RKO (cell line): ENCODE results near the gene PSMB2.

Experiments used
- DNase-seq: peaks from one replicate; pipeline ENCODE4 v3.0.0-alpha.2; 2016; ENCODE audit warnings: low spot score

Gene PSMB2

DNA sequence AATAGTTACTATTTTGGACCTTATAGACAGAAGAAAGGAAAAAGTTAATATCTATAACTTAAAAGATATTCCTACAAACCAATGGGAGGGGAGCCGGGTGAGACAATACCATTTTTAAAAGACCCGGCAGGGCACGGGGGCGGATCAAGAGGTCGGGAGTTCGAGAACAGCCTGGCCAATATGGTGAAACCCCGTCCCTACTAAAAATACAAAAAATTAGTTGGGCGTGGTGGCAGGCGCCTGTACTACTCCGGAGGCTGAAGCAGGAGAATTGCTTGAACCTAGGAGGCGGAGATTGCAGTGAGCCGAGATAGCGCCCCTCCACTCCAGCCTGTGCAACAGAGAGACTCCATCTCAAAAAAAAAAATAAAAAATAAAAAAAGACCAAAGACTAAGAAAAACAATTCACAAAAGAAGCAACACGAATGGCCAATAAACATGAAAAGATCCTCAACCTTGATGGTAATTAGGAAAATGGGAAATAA lies 1.2 kb upstream of the PSMB2 start:
- DNase-seq: no peak

DNA sequence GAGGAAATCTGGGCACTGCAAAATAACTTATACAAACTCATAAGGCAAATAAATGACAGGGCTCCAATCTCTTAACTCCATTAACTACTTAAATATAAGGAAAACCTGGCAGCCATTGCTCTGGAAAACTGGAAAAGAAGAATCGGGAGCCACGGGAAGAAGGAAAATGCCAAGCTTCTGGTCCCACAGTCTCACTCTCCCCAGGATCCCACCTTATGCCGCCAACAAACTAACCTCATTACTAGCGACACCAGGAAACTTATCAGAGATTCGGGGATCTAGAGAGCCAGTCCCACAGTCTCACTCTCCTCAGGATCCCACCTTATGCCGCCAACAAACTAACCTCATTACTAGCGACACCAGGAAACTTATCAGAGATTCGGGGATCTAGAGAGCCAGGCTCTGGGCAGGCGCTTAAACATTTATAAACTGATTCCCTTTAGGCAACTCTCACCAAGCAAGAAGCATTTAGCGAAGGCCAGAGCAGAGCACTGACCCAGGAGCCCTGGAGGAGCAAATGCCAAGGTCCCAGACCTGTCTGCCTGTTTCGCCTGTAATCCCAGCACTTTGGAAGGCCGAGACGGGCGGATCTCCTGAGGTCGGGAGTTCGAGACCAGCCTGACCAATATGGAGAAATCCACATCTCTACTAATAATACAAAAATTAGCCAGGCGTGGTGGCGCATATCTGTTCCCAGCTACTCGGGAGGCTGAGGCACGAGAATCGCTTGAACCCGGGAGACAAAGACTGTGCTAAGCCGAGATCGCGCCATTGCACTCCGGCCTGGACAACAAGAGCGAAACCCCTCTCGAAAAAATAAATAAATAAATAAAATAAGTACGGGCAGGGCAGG lies 720 bp downstream of the PSMB2 start:
- peak; percentile 42 for DNase-seq

DNA sequence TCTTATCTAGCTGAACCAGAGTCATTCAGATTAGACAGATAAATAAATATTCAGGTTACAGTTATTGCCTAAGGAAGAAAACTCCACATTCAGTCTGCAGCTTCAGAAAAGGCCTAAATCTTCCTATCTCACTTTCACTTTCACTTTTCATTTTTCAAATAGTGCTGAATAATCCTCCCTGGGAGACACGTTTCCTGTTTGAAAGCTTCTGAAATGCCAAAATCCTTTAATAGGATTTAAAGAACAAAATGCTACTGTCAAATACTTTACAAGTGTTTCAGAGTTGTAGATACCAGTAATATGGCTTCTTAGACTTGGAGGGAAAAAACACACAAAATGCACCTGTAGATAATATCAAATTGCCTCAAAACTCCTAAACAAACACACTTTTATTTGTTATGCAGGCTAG lies 3.9 kb downstream of the PSMB2 start:
- DNase-seq: peak; percentile 54

DNA sequence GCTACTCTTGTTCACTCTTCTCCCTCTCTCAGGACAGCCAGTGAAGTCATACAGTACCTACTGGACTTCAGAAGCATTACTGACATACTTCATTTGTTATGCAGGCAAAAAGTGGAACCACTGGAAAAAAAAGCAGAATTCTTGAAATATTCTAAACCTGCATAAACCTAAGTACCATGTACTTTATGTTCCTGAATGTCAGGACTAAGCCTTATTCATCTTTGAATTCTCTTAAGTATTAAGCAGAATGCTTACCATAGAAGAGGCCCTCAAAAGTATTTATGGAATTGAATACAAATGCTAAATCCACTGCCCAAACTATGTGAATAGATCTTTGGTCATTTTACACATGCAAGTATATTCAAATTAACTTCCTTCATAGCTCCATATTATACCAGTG lies 7.8 kb downstream of the PSMB2 start:
- DNase-seq: no peak

DNA sequence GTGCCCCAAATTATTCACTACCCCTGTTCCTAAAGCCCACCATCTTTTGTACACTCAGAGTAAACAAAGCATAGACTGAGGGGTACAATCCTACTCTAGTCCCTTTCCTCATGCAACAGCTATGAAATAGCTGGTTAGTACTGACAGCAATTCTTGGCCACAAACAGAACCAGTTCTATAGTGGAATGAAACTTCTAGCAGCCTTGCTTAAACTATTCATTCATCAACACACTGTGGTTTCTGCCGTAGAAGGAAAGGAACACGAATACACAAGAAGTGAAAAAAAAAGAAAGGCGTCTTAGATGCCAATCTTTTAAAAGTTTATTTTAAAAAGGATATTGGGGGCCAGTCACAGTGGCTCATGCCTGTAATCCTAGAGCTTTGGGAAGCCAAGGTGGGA lies 9.9 kb downstream of the PSMB2 start:
- DNase-seq: no peak

DNA sequence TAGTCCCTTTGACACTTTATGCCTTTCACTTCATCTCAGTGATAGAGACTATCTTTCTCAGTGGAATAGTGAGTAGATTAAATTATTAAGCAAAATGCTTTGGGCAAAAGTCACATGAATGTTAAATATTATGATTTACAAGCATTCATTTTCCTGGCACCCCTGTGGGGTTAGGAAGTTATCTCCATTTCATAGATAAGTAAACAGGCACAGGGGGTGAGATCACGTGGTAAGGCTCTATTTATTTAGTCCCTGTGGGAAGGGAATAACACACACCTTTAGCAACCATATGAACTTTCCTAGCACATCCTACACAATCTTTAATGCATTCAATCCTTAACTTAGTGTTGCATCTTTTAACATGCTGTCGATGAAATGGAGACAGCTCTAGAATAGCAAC lies 12.3 kb downstream of the PSMB2 start:
- no peak for DNase-seq

DNA sequence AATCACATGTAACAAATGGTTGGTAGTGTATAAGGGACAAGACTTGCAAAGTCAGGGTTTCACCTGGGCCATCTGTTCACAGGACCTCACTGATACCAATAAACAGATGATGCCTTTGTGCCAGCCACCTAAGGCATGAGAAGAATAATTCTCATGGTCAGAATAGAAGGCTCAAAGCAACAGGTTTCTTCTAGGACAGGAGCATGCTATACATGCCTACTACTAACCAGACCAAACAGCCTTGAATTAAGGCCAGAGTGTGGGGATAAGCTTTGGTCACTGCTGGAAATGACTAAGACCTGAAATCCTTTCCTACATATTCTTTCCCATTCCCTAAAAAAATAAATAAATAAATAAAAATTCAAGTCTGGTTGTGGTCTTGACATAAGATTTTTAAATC lies 17.5 kb downstream of the PSMB2 start:
- no peak for DNase-seq

DNA sequence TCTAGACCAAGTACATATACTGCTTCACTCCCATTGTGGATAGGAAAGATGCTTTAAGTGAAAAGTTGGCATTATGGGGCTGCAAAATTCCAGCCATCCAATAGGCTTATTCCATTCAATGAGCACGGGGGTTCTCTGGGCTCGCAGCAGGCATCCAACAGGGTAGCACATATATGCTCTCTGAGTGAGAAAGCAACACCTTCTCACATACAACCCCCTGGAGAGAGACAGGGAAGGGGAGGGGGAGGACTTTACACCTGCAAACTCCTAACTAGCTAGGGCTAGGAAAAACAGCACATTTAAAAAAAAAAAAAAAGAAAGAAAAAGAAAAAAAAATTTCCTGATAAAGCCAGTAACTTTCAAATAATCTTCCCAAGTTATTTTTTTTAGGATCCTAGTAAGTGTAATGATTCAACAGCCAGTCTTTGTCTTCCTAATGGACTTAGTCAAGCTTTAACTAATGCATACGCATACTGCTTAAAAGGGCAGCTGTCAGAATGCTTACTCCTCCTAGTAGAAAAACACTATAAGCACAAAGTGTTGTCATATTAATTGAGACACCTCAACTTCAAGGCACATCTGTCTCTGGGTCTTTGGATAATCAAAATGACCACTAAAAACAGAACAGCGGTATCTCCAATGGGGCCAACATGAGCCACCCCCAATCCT lies 18.7 kb downstream of the PSMB2 start:
- DNase-seq: no peak

DNA sequence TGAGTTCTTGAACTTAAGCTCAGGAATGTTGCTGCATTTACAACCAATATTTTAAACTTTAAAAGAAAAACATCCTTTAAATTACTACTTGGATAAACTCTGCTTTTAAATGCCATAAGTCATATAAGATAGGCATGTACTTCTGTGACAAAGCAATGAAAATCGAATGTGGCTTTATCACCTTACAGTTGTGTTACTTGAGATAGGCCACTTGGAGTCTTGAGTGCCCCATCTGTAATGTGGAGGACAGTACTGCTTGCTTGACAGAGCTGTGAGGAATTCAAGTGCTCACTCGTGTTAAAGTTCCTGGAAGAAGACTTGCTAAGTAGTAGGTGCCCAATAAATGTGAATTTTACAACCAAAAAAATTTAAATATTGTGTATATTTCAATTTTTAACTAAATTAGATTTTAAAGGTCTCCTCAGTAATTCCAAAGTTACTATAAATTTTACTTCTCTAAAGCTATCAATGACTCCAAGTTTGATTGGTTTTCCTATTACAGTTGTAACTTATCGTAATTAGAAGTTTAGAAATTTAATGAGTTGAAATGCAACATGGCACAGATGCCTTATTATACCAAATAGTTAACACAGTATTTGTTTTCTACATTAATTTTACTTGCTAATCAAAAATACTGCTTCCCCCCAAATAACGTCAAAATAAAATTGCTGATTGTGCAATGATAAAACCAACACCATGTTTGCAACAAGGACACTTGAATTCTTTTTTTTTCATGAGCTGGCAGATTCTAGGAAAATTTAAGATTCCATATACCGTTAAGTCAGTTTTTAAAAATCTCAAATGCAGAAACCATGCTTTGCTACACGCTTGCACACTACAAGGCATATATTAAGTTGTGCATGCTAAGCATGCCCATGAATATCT lies 21.8 kb downstream of the PSMB2 start:
- no peak for DNase-seq

DNA sequence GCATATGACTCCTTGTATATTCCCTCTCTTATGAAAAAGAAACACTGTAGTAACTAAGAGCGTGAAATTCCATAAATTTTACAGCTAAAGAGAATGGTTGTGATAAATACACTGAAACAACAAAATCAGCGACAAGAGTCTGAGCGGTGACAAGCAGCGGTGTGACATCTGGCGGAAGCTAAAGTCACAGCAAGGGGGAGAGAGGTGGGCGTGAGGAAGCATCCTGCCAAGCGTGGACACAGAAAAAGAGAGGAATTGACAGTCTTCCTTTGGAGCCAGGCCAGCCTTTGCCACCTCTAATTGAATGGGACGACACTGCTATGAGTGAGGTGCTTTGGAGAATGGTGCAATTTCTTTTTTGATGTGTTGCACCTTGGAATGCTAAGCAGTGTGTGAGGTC lies 25.9 kb downstream of the PSMB2 start:
- no peak for DNase-seq

DNA sequence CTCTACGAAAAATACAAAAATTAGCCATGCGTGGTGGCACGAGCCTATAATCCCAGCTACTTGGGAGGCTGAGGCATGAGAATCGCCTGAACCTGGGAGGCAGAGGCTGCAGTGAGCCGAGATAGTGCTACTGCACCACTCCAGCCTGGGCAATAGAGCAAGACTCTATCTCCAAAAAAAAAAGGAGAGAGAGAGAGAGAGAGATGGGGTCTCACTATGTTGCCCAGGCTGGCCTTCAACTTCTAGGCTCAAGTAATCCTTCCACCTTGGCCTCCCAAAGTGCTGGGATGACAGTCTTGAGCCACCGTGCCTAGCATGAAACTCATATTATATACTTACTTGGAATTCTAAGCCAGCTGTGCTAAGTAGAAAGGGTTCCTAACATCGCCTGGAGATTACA lies 29.7 kb downstream of the PSMB2 start:
- DNase-seq: no peak

DNA sequence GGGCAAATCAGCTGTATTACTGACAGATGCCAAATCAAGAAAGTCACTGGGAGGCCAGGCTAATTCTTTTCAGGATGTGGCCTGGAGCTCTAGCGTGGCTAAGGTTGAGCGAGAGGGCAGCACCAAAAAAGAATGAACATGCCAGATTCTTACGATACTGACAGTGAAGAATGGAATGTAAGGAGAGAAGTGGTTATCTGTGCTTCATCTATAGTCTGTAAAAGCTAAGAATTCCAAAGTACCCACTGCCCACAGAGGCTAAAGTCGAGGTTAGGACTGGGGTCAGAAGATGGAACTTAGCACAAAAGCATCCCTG lies 35.5 kb downstream of the PSMB2 start:
- DNase-seq: no peak

DNA sequence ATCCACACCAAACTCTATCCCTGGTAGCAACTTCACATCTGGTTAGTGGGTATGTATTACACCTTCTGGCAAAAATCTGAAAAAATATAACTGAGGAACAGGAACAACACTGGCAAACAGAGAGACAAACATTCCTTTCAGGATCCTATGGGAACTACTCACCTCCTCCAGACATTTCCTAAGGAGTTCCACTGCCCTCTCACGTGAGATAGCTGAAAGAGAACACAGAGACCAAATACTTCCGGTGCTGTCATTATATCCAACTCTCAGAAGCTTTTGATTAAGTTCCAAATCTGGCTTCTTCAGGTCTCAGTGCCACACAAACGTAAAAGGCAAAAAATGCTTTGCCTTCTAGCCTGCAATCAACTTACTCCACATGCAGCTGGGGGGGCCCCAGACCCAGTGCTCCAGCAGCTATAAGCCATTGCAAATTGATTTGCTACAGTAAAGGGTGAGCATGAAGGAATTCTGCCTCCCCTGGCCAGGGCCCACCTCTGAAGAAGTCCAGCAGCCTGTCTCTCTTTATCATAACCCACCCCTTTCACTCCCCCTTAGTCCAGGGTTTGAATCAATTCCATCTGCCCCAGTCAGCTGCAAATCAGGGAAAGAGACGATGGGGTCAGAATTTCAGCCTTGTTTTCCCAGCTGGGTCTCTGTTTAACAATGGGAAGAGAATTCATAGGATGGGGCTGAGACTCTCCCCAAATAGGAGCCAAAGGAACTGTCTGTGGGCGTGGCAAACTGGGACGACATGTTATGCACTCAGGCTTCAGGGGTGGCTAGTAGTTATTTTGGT lies 36.1 kb downstream of the PSMB2 start:
- DNase-seq: no peak

DNA sequence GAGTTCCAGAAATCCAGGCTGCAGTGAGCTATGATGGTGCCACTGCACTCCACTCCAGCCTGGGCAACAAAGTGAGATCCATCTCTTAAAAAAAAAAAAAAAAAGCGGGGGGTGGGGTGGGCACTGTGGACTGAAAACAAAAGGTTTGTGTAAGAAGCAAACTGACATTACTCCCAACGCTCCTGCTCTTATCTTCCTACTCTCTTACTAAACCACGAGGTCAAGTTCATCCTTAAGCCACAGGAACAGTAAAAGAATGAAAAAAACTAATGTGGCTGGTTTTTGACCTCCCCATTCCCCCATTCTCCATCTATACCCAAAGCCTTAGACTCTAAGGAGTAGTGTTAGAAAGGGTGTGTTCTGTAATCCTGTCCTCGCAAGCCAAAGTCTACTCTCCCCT lies 37.4 kb downstream of the PSMB2 start:
- DNase-seq: no peak

DNA sequence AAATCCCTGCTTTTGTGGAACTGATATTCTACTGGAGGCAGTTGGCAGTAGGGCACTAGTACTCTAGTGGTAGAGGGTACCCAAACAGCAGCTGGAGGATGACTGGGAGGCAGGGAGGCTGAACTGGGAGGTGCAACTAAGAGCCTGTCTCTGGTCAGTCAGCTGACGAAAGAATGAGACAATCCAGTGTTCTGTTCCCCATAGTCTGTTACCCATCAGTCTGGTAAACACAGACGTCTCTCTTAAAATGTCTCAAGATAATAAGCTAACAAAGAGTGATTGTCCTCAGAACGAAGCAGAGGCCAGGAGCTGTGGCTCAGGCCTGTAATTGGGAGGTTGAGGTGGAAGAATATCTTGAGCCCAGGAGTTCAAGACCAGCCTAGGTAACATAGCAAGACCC lies 37.9 kb downstream of the PSMB2 start:
- DNase-seq: no peak

DNA sequence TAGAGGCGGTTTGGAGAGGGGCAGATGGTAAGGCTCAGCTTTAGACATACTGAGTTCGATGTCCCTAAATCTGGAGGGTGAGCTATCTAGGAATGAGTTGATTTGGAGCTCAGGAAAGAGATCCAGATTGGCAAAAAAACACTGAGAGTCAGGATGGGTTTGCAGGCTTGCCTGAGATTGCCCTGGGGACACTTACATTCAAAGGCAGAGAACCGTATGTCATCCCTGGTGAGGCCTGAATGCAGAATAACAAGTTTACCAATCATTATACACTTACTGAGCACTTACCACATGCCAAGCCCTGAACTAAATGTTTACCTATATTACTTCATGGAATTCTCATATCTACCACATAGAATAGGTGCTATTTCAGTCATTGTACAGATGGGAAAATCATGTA lies 40.7 kb downstream of the PSMB2 start:
- no peak for DNase-seq

DNA sequence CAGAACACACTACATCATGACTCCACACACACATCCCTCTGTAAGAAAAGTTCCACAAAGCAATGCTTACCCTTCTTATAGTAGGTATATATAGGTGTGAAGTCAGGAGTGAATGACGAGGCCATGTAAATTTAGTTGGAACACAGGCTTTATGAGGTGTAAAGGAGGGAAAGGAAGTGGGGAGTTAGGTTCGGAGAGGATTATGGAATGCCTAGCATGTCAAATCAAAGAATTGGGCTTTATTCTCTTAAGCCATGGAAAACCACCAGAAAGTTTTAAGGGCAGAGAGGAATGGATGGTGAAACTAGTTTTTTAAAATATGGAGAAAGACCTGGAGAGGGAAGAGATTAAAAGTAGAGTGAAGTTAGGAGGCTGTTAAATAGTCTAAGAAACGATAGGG lies 41.9 kb downstream of the PSMB2 start:
- no peak for DNase-seq

DNA sequence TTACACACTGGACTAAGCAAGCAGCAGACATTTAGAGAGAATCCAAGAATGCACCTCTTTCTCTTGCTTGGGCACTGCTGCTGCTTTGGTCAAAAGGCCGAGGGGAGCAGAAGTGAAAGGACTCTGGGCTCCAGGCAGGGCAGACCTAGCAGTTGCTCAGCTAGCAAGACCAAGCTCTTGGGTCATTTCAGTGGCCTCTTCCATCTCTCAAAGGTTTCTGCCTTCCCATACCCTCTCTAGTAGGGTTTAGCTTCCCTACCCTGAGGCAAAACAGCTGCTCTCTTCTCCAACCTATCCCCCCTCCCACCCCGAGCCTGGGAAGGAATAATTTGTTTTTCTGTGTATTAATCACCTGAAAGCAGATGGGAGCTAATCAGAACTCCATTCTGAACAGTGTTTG lies 42.4 kb downstream of the PSMB2 start:
- no peak for DNase-seq

DNA sequence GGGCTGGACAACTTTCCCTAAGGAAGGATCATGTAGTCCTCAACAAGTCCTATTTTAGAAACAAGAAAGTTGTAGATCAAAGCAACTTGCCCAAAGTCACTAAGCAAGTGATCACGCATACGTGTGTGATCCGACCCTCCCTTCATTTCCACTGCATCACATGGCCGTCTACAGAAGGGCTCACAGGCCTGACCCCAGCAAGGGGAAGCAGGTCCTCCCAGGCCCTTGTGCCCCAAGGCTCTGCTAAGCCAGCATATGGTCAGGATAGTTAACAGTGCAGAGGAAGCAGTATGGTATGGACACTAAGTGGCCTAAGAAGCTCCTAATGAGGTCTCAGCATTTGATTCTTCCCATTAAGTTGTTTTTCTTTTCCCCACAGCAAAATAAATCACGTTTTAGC lies 43.5 kb downstream of the PSMB2 start:
- no peak for DNase-seq

DNA sequence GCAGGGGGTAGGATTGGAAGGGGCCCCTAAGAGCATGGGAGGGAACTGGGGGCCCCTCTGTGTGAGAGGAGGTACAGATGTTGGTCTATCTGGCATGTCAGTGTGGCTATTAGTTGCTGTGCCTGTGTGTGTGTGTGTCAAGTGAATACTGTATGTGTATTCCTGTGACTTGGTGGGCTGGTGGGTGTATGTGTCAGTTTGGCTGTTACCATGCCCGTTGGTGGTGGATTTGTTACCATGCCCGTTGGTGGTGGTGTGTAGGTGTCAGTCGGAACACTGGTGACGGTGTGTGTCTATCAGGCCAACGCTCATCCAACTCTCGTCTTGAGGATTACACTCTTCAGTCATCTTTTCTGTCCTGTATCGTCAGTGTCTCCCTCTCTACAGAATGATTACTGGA lies 45.6 kb downstream of the PSMB2 start:
- no peak for DNase-seq

DNA sequence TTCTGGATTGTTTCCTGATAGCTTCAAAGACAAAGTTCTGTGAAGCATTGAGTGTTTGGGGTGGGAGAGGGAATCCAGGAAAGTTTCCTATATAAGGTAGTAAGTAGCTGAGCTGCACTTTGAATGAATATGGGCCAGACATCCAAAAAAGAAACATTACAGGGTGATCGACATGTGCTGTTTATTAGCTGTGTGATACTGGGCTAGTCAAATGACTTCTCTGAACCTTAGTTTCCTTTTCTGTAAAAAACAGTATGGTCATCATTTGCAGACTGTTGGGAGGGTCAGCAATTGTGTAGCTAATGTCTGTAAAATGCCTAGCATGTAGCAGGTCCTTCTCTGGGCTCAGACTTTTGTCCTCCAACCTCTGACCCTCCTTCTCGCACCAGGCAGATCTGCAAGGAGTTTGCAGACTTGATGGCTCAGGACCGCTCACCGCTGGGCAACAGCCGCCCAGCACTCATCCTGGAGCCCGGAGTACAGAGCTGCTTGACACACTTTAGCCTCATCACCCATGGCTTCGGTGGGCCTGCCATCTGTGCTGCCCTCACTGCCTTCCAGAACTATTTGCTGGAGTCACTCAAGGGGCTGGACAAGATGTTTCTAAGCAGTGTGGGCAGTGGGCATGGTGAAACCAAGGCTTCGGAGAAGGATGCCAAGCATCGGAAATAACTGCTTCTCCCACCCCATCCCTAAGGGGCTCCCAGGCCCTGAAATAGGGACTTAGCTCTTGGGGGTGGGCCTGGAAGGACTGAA lies 47.1 kb downstream of the PSMB2 start:
- DNase-seq: no peak
